Sigmoid colon (tissue), 7 donors: ENCODE data around the gene QKI. TPM values are rescaled to one million over a fixed set of nuclear protein-coding genes. Genes with fewer than 3 reads are reported as not detected.

Source experiments
- DNase-seq: peaks from one replicate; pipeline ENCODE4 v3.0.0-alpha.2; 2019
- H3K27ac ChIP-seq, 4 donors: fragments of 200-600 bp; sonication (generic); one replicate each; pipeline ENCODE4 v1.5.1; 2016 to 2019; ENCODE audit warnings: mild to moderate bottlenecking in 1 of 4
- H3K27me3 ChIP-seq, 3 donors: fragments of 200-600 bp; sonication (generic); one replicate each; pipeline ENCODE4 v1.5.1; 2019; ENCODE audit warnings: mild to moderate bottlenecking in 1 of 3
- H3K36me3 ChIP-seq, 4 donors: fragments of 200-600 bp; sonication (generic); one replicate each; pipeline ENCODE4 v1.5.1; 2016 to 2019
- H3K4me1 ChIP-seq, 4 donors: fragments of 200-600 bp; sonication (generic); one replicate each; pipeline ENCODE4 v1.5.1; 2017 to 2019
- H3K4me3 ChIP-seq, 4 donors: fragments of 200-600 bp; sonication (generic); one replicate each; pipeline ENCODE4 v1.5.1; 2017 to 2019; ENCODE audit warnings: mild to moderate bottlenecking in 2 of 4, moderate library complexity in 1 of 4
- H3K9me3 ChIP-seq, 4 donors: fragments of 200-600 bp in 3 of 4; sonication (generic) in 3 of 4; one replicate each; pipeline versions ENCODE4 v1.5.1 to v1.6.1; 2013 to 2019
- EP300 ChIP-seq, 4 donors: sonication (generic); formaldehyde crosslinking; IDR thresholded peaks; one replicate each; pipeline ENCODE4 v1.6.1; 2017; ENCODE audit warnings: antibody characterized with exemption in 4 of 4
- POLR2A ChIP-seq, 2 donors: fragments of 450-650 bp; IDR thresholded peaks; one replicate each; pipeline ENCODE4 v1.6.1; 2016; ENCODE audit warnings: antibody characterized with exemption in 2 of 2, mild to moderate bottlenecking in 2 of 2, moderate library complexity in 2 of 2
- POLR2AphosphoS5 ChIP-seq, 4 donors: sonication (generic); formaldehyde crosslinking; IDR thresholded peaks; one replicate each; pipeline ENCODE4 v1.6.1; 2017; ENCODE audit warnings: antibody characterized with exemption in 4 of 4
- WGBS, 2 donors: extraction: QIAGEN DNeasy Blood & Tissue Kit; methylation state at CpG; one replicate each; pipeline ENCODE4 v1.1.7; 2013; 5-methylcytosine and 5-hydroxymethylcytosine counted together
- intact Hi-C: fragments of 100-400 bp; cut with DNase I; formaldehyde crosslinking; loops from one replicate; pipeline ENCODE4 v1.15.1; 2023
- polyA plus RNA-seq, 3 donors: library from polyadenylated mRNA; stranded (reverse); fragments of 200-250 nt; gene quantifications; one replicate each; pipeline ENCODE4 v1.2.3, GENCODE V29; 2013
- total RNA-seq, 4 donors: library from RNA; depleted of rRNA; stranded (reverse); fragments of >200 nt; gene quantifications; one replicate each; pipeline ENCODE4 v1.1.0, GENCODE V29; 2016
- TF ChIP-seq, protein P1 (sequence below), 4 experiments: fragments of 450-650 bp in 3 of 4; fragments of 200-600 bp in 1 of 4; IDR thresholded peaks; one replicate each; pipeline ENCODE4 v1.5.1; 2016 to 2019; ENCODE audit warnings: antibody characterized with exemption in 4 of 4, mild to moderate bottlenecking in 3 of 4, moderate library complexity in 2 of 4
- donor health status: healthy with polysubstance abuse.
- donor health status: Bipolar disorder and iron deficiency.
- donor health status: healthy.

Gene QKI
- total and polyA plus RNA-seq, 7 donors = 9.2 to 146 (median 139) TPM

DNA sequence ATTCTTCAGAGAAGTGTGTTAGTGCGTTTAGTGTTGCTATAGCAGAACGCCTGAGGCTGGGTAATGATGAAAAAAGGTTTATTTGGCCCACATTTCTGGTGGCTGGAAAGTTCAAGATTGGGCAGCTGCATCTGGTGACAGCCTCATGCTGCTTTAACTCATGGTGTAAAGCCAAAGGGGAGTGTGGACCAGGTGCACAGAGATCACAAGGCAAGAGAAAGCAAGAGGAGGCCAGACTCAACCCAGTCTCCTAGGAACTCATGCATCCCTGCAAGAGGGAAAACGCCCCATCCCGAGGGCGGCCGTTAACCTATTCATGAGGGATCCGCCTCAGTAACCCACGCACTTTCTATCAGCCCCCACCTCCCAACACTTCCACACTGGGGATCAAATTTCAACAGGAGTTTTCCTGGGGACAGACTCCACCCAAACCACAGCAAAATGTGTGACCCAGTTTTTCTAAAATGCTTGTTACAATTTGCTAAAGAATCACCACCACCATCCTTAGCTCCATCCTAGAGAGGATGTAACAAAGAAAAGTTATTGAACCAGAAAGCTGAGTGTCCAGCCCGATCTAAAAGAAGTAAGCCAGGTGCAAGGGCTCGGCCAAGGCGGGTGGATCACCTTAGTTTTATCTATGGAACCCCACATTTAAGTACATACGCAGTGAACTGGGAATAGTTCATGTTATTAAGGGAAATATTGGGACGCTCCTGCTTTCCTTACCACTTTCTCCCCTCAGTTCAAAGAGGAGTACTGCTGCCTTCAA, 164.8 kb downstream of the QKI start:
- intact Hi-C loops = no loop called here
- H3K27ac ChIP-seq = no peak overlapping the region
- no peaks in the 10 kb centered on the region for H3K27me3 ChIP-seq
- WGBS, 2 donors = 72 to 82% methylated on average over 13 of the region's 13 CpGs
- H3K4me3 ChIP-seq = no peak overlapping the region
- H3K36me3 ChIP-seq = peaks cover 0 to 11% (median 0%) of the 10 kb centered on the region in 4 donors
- H3K9me3 ChIP-seq = no peaks in the 10 kb centered on the region
- TF ChIP-seq POLR2AphosphoS5 (IDR thresholded peaks at IDR 0.05) (no peak), EP300 (IDR thresholded peaks at IDR 0.05) (no peak), POLR2A (IDR thresholded peaks at IDR 0.05) (no peak)
- TF ChIP-seq, protein P1, sequence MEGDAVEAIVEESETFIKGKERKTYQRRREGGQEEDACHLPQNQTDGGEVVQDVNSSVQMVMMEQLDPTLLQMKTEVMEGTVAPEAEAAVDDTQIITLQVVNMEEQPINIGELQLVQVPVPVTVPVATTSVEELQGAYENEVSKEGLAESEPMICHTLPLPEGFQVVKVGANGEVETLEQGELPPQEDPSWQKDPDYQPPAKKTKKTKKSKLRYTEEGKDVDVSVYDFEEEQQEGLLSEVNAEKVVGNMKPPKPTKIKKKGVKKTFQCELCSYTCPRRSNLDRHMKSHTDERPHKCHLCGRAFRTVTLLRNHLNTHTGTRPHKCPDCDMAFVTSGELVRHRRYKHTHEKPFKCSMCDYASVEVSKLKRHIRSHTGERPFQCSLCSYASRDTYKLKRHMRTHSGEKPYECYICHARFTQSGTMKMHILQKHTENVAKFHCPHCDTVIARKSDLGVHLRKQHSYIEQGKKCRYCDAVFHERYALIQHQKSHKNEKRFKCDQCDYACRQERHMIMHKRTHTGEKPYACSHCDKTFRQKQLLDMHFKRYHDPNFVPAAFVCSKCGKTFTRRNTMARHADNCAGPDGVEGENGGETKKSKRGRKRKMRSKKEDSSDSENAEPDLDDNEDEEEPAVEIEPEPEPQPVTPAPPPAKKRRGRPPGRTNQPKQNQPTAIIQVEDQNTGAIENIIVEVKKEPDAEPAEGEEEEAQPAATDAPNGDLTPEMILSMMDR (IDR thresholded peaks at IDR 0.05) = no peak
- DNase-seq = no peak
- peaks cover 0 to 30% (median 8%) of the 10 kb centered on the region in 4 donors for H3K4me1 ChIP-seq

DNA sequence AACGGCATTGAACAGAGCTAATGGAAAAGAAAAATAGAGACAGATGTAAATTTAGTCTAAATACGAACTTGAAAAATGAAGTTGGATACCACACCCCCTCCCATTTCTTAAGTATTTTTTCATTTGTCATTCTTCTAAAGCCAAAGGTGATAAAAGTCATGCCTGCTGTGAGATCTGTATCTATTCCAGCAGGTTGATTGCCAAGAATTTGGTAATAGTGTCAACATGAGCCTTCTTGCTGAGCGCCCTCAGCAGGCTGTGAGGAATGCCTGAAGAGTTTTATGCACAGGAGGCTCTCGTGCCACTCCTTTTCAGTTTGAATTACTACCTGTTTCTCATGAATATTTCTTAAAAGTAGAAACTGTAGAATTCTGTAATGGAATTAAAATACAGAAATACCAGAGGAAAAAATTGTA, 165.4 kb downstream of the QKI start:
- Histone ChIP-seq H3K4me1 (peaks cover 0 to 30% (median 8%) of the 10 kb centered on the region in 4 donors), H3K4me3 (no peak overlapping the region), H3K27ac (no peak overlapping the region), H3K27me3 (no peaks in the 10 kb centered on the region), H3K36me3 (peaks cover 0 to 5% (median 0%) of the 10 kb centered on the region in 4 donors), H3K9me3 (no peaks in the 10 kb centered on the region)
- DNase-seq = no peak
- intact Hi-C loops = no loop called here
- WGBS, 2 donors = 52 to 60% methylated on average over 4 of the region's 4 CpGs
- TF ChIP-seq POLR2A (IDR thresholded peaks at IDR 0.05) (no peak), POLR2AphosphoS5 (IDR thresholded peaks at IDR 0.05) (peak in 2 of 4 donors; percentile 4 to 12)

DNA sequence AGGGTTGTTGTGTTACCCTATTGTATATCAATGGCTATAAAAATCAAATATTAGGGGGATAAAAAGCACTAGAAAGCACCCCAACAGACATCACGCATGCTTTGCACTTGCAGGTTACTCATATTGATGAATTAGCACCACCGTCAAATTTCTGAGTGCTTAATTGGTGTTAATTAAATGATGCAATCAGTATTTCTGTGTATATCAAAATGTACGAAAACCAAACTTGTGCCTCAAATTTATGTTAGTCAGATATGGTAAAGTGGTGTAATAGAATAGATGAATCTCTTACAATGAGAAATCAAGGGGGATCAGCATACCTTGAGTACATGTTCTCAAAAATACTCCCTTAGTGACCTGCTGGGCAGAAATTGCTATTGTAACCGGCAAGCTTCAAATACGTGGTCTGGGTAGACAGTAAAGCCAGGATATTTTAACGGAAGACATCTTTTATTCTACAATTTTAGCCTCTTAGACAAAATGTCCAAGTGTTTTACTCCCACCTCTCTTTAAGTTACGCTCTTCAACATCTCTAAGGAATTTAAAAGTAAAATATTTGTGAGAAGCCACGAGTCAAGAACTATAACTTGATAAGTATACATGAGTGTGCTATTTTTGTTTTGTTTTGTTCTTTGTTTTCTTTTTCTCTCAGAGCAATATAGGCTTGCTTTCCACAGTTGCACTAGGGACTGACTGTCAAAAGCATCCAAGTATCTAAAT, 166.0 kb downstream of the QKI start:
- intact Hi-C loops = no loop called here
- WGBS, 2 donors = 87% methylated on average over 8 of the region's 8 CpGs
- Histone ChIP-seq H3K36me3 (peaks cover 0 to under 1% (median 0%) of the 10 kb centered on the region in 4 donors), H3K27ac (no peak overlapping the region), H3K9me3 (no peaks in the 10 kb centered on the region), H3K4me3 (no peak overlapping the region), H3K4me1 (peaks cover 0 to 30% (median 8%) of the 10 kb centered on the region in 4 donors), H3K27me3 (no peaks in the 10 kb centered on the region)
- no peak for TF ChIP-seq POLR2AphosphoS5 (IDR thresholded peaks at IDR 0.05)
- TF ChIP-seq EP300 (IDR thresholded peaks at IDR 0.05) = no peak
- no peak for TF ChIP-seq POLR2A (IDR thresholded peaks at IDR 0.05)
- TF ChIP-seq, protein P1 (IDR thresholded peaks at IDR 0.05) = no peak
- no peak for DNase-seq

DNA sequence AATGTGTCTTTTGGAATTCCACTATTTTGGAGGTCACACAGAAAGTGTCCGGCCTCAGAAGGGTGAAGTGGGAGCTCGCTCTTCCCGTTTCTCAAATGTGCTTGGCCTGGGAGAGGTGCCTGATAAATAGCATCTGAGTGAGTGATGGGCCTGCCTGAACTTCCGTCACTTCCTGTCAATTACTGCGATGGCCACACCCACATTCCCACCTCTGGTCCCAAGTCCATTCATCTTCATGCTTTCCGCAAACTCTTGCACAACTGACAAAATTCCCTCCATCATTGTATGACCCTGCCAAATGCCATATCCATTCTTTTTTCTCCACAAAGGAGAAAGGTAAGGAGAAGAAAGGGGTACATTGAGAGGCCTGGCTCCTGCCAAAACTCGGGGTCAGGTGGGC, 169.0 kb downstream of the QKI start:
- Histone ChIP-seq H3K4me1 (peaks cover 0 to 27% (median 7%) of the 10 kb centered on the region in 4 donors), H3K27ac (no peak overlapping the region), H3K4me3 (no peak overlapping the region), H3K9me3 (no peaks in the 10 kb centered on the region), H3K27me3 (no peaks in the 10 kb centered on the region), H3K36me3 (no peaks in the 10 kb centered on the region)
- TF ChIP-seq EP300 (IDR thresholded peaks at IDR 0.05) (no peak), POLR2A (IDR thresholded peaks at IDR 0.05) (no peak), POLR2AphosphoS5 (IDR thresholded peaks at IDR 0.05) (peak in 2 of 4 donors; percentile 2 to 8)
- TF ChIP-seq, protein P1 (IDR thresholded peaks at IDR 0.05) = no peak
- intact Hi-C loops = no loop called here
- DNase-seq = no peak
- WGBS, 2 donors = 80 to 89% methylated on average over 7 of the region's 7 CpGs

DNA sequence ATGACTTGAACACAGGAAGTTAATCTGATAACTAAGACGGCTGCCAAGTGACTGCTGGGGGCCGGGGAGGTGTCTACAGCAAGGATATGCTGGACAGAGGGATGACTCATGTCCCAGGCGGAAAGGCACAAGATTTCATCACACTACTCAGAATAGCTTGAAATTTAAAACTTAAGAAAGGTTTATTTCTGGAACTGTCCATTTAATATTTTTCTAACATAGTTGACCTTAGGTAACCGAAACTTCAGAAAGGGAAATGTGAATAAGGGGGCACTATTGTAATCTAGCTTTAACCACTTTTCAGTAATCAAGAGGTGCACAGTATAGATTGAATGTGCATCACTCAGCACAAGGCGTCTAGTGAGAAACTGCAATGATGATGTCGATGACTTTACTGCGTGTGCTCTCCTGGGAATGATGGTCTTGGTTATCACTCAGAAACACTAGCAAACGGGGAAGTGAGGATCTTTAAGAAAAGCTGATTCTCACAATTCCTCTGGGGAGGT, 171.5 kb downstream of the QKI start:
- intact Hi-C loops = no loop called here
- 69 to 81% methylated on average over 8 of the region's 8 CpGs for WGBS, 2 donors
- peaks cover 0 to 6% (median 0%) of the 10 kb centered on the region in 4 donors for H3K4me1 ChIP-seq
- H3K27me3 ChIP-seq = no peaks in the 10 kb centered on the region
- H3K4me3 ChIP-seq = no peak overlapping the region
- no peaks in the 10 kb centered on the region for H3K9me3 ChIP-seq
- DNase-seq = peak; percentile 78
- no peak overlapping the region for H3K27ac ChIP-seq
- TF ChIP-seq POLR2AphosphoS5 (IDR thresholded peaks at IDR 0.05) = no peak
- TF ChIP-seq POLR2A (IDR thresholded peaks at IDR 0.05) = no peak
- no peak for TF ChIP-seq EP300 (IDR thresholded peaks at IDR 0.05)
- TF ChIP-seq, protein P1 (IDR thresholded peaks at IDR 0.05) = no peak
- no peaks in the 10 kb centered on the region for H3K36me3 ChIP-seq
